HK-2 (cell line): ENCODE measurements around the gene CHMP4B.

Experiments used
- DNase-seq: peaks from one replicate; pipeline ENCODE4 v3.0.0-alpha.2; 2018; ENCODE audit not compliant: unreplicated experiment

The CHMP4B gene

GRCh38 chr20:33839591-33839990 is 28.4 kb downstream of the CHMP4B start:
- DNase-seq = no peak

GRCh38 chr20:33840160-33840559 is 29.0 kb downstream of the CHMP4B start:
- DNase-seq = no peak

DNA sequence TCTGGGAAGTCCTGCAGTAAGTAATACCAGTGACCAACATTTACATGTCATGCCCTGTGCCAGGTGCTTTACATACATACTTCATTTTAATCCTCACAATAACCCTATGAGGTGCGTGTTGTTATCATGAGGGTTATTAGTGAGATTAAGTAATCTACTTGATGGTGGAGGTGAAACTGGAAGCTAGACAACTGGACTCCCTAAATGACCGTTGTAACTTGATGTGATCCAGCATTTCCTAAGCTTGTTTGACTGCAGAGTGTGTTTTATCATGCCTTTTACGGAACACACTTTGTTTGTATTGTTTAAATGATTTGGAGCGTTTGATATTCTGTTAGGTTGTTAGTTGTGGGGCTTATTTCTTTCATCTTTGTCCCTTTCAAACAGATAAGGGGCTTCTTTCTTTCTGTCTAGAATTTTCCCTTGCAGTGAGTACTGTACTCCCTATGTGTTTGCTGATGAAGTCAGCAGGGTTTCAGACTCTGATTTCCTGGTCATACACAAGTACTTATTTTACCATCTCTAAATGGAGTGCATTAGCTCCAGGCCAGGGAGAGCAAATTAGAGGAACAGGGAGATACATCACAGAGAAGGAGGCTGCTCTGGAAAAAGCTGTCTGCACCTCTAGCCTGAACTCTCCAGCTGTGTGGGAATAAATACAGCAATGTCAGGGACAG is 29.7 kb downstream of the CHMP4B start:
- no peak for DNase-seq

DNA sequence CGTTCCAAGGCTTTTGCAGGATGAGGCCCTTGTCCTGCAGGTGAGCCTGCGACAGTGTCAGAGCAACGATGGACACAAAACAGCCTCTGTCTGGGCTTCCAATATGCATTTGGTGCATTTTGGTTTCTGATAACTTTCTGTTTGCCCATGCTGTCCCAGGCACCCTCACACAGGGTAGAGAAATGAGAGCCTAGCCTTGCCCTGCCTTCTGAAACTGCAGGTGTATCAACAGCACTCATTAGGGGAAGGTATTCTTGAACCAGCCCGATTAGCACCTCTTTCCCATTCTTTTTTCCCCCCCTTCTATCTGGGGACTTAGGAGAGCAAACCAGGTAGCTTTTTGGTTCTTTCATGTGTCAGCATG is 30.3 kb downstream of the CHMP4B start:
- no peak for DNase-seq

- DNase-seq = no peak
Measured at GRCh38 chr20:33842346-33842745, 31.2 kb downstream of the CHMP4B start.

GRCh38 chr20:33843050-33843449 is 31.9 kb downstream of the CHMP4B start:
- DNase-seq = no peak

DNA sequence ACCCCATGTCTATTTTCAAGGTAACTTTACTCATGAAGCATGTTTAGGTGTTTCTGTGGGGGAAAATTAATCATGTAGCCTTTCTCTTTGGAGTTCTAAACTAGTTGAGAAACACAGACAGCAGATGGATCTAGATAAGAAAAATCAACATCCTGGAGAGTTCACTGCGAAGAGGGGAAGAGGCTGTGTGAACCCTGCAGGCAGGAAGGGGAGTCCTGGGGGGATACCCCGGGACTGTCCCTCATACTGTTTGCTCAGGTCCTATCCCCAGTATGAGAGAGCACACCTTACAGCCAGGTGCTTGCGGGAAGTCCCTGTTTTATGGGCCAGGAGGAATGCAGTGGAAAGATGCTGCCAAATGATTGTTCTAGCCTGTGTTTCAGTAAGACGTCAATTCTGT is 32.7 kb downstream of the CHMP4B start:
- DNase-seq = no peak

- no peak for DNase-seq
Measured at GRCh38 chr20:33846291-33846935, 35.3 kb downstream of the CHMP4B start.

DNA sequence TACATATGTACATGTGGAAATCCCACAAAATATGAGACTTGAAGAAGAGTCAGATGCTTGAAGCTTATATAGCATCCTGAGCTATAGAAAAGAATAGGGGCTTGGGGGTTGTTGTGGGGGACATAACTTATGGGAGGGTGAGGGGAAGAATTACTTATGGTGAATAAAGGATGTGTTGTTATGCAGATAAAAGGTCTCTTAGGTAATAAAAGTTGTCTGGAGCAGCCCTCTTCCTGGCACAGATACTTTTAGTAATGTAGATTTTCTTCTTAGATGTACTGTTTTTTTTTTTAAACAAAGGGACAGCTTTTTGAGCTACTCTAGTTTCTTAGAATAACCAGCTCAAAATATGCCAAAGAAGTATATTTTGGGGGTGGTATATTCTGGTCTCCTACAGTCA is 35.9 kb downstream of the CHMP4B start:
- DNase-seq = no peak

DNA sequence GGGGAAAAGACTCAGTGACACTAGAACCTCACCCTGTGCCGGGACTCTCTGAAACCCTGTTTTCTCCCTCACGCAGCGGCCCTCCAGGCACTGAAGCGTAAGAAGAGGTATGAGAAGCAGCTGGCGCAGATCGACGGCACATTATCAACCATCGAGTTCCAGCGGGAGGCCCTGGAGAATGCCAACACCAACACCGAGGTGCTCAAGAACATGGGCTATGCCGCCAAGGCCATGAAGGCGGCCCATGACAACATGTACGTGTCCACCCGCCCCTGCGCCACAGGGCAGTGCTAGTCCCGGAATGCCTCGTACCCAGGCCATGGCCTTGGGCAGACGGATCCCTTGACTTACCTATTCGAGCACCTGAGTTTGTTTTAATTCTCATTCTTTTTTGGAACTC is 37.2 kb downstream of the CHMP4B start:
- DNase-seq = no peak

- no peak for DNase-seq
Measured at GRCh38 chr20:33850159-33850558, 39.0 kb downstream of the CHMP4B start.

- no peak for DNase-seq
Measured at GRCh38 chr20:33851842-33852466, 40.8 kb downstream of the CHMP4B start.

DNA sequence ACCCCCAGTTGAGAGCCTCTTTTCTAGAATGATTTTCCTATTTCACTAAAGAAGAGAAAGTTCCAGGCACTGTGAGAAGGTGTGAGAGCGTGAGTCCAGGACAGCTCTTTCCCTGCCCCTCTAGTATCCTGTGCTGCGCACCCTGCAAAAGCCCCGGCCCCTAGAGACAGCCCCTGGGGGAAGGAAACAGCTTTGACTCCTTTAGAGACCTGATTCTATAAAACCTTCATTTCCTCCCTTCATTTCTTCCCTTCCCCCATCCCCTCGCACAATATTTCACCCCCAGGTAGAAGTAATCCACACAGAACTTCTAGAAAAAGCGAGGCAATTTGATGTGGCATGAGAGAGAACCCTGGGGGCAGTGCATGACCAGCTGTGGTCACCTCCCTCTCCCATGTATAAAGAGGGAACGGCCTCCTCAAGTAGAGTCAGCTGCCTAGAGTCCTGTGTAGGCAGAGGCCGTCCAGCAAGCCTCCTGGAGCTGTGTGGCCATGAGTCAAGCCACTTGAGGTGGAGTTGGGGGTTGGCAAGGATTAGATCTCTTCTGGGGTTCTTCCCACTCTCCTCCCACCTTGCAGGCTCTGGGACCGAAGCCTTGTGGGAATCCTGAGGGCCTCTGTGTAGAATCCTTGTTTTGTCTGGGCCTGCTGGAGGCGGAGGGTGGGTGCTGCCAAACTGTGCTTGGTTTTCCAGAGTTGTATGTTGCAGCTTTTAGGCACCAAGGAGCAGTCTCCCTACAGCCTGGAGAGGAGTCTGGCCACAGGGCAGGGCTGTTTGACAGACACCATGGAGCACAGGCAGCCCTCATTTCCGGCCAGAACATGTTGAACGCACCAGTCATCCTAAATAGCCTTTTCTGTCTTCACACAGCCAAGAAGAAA is 41.7 kb downstream of the CHMP4B start:
- no peak for DNase-seq

DNA sequence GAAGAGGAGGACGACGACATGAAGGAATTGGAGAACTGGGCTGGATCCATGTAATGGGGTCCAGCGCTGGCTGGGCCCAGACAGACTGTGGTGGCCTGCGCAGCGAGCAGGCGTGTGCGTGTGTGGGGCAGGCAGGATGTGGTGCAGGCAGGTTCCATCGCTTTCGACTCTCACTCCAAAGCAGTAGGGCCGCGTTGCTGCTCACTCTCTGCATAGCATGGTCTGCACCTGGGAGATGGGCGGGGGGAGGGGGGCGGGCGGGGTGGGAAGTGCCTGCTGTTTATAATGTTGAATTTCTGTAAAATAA is 42.3 kb downstream of the CHMP4B start:
- DNase-seq = no peak

DNA sequence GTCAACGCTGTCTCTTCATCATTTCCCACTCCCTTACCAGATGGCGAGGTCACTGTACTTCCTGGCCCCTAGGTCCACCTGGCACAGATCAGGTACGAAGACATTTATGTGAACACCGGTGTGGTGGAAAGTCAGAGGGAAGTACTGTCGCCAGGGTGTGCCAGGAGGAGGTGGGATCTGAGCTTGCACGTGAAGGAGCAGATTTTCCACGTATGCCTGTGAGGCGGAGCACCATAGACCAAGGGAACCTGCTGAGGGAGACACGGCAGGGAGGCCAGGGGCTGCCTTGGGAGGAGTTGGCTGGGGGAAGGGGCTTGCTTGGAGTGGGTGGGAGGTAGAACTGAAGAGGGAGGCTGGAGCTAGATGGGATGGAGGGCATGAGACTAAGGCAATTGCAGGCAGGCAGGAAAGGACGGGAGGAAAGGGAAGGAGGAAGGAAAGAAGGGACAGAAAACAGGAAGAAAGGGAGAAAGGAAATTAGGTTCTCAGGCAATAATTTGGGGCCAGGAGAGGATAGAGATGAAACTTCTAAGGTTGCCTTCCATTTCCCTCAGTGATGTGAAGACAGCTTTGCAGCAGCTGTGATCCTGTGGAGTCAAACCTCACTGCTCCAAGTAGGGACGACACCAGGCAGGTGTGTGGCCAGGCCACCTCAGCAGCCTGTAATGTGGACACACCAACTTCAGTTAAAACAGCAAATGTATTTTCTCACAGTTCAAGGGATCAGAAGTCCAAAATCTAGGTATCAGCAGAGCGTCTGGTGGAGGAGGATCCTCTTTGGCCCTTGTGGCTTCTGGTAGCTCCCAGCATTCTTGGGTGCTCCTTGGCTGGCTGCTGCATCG is 46.8 kb downstream of the CHMP4B start:
- DNase-seq = no peak

- DNase-seq = no peak
Measured at GRCh38 chr20:33858666-33859065, 47.5 kb downstream of the CHMP4B start.

- DNase-seq = no peak
Measured at GRCh38 chr20:33859157-33859695, 48.1 kb downstream of the CHMP4B start.

- DNase-seq = no peak
Measured at GRCh38 chr20:33859751-33860150, 48.6 kb downstream of the CHMP4B start.

- DNase-seq = no peak
Measured at GRCh38 chr20:33861458-33861857, 50.3 kb downstream of the CHMP4B start.

DNA sequence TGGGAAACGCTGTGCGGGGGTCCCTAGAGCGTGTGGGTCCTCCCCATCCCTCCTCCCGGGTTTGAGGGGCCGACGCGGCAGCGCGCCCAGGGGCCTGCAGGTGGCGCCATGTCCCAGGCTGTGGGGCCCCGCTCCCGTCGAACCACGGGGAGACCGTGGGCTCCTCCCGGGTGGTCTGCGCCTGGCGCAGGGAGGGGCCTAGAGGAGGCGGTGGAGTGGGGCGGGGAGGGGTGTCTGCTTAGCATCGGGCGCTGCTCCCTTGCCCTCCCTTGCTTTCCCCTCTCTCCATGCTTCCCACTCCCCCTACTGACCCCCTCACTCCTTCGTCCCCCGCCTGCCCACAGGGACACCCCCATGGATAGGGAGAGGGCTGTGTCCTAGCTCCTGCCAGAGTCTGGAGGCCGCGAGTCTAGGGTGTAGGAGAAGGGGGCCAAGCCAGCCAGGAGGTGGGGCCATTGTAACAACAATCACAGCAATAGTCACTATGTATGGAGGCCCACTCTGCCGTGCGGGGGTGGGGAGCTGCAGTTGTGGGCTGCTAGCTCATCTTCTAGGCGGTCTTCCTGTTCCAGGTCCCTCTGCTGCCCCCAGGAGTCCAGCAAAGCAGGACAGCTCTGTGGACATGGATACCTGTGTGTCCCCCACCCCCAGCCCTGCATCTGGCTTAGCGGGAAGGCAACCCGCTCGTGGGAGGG is 51.7 kb downstream of the CHMP4B start:
- DNase-seq = peak; percentile 70
